ENCODE data around the gene SNAPC4.

GRCh38 chr9:136385015-136385414 lies 15.0 kb downstream of the SNAPC4 start:
- TF ChIP-seq TAF1 (IDR thresholded peaks at IDR 0.05; ENCODE audit: borderline replicate concordance, insufficient read depth, low read length) (no peak), SIN3A (IDR thresholded peaks at IDR 0.05; ENCODE audit: borderline replicate concordance, insufficient read depth, low read length) (no peak), POLR2AphosphoS5 (IDR thresholded peaks at IDR 0.05; ENCODE audit: low read depth, low read length) (no peak), REST (IDR thresholded peaks at IDR 0.05; ENCODE audit: insufficient read depth in 1 of 2, low read depth in 2 of 2, low read length in 2 of 2) (no peak), FOXP2 (optimal IDR thresholded peaks at IDR 0.05; ENCODE audit: borderline replicate concordance, extremely low read depth, extremely low read length, insufficient read depth) (no peak)
